PFSK-1 (cell line): ENCODE results near the gene MFSD8.

Experiments used
- POLR2AphosphoS5 ChIP-seq: IDR thresholded peaks from 2 replicates; pipeline ENCODE4 v1.6.1; 2012; ENCODE audit warnings: low read depth, mild to moderate bottlenecking, control low read depth, low read length, moderate library complexity
- SIN3A ChIP-seq: IDR thresholded peaks from 2 replicates; pipeline ENCODE4 v1.6.1; 2012; ENCODE audit warnings: mild to moderate bottlenecking, low read length, moderate library complexity, borderline replicate concordance; ENCODE audit not compliant: insufficient read depth
- TAF1 ChIP-seq: IDR thresholded peaks from 2 replicates; pipeline ENCODE4 v1.6.1; 2012; ENCODE audit warnings: low read length, control low read depth, borderline replicate concordance; ENCODE audit not compliant: insufficient read depth

- no peak for TF ChIP-seq POLR2AphosphoS5
- TF ChIP-seq SIN3A: no peak
- TF ChIP-seq TAF1: no peak
These were observed 41.6 kb upstream of the MFSD8 start for GRCh38 chr4:128006592-128006991.
